HG02610 (cell line): Measurements from ENCODE around the gene COL7A1.
"Not testable (repeated sequence)": the region's sequence is repeated elsewhere in the genome, so short reads cannot be mapped to it uniquely, and the experiment has no call there.

ENCODE experiments used
- ATAC-seq: cut with Tn5 transposase; IDR thresholded peaks from one replicate; pipeline ENCODE4 v1.9.1; 2021; ENCODE audit warnings: mild to moderate bottlenecking, moderate library complexity; ENCODE audit not compliant: unreplicated experiment

Gene COL7A1

GRCh38 chr3:48548126-48548525, 47.0 kb downstream of the COL7A1 start:
- ATAC-seq: no peak

- ATAC-seq: no peak
Observed at GRCh38 chr3:48546203-48546829, 48.8 kb downstream of the COL7A1 start.

GRCh38 chr3:48544141-48544540, 51.0 kb downstream of the COL7A1 start:
- ATAC-seq: no peak

DNA sequence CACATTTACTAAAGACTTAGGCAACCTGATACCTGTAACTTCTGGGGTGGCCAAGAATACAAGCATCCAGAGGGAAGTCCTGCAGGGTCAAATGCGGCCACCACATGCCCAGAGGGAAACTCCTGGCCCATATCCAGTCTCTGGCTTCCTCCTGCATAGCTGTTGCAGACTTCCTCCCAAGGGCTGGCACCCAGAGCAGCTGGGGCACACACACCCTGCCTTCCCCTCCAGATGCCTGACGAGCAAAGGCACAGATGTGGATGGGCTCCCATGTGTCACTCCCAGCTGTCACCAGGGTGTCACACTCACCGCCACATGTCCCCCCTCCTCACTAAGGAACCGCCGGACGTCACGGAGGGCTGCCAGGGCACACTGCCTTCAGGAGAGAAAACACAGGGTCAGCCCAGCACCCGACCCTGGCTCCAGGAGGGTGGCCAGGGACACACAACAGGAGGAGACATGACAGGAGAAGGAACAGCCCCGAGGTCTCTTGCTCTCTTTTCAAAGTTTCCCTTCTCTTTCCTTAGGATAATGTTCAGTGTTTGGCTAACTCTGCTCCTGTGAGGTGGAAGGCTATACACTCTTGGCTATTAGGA, 51.8 kb downstream of the COL7A1 start:
- ATAC-seq: no peak

DNA sequence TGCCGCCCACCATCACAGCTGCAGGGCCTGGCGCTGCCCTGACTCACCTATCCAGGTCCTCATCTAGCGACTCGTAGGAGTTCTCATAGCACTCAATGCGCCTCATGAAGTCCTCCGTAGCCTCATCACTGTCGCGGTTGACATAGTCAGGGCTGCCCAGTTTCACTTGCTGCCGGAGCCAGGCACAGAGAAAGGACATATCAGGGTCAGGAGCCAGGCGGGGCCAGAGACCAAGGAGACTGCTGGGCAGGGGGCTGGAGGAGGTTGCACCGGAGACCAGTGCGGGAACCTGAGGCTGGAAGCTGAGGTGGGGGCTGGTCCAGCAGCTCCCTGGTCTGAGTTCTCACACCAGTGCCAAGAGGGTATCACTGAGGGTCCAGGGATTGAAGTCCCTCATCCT, 56.7 kb downstream of the COL7A1 start:
- no peak for ATAC-seq

- ATAC-seq: no peak
Observed at GRCh38 chr3:48536785-48537184, 58.3 kb downstream of the COL7A1 start.

DNA sequence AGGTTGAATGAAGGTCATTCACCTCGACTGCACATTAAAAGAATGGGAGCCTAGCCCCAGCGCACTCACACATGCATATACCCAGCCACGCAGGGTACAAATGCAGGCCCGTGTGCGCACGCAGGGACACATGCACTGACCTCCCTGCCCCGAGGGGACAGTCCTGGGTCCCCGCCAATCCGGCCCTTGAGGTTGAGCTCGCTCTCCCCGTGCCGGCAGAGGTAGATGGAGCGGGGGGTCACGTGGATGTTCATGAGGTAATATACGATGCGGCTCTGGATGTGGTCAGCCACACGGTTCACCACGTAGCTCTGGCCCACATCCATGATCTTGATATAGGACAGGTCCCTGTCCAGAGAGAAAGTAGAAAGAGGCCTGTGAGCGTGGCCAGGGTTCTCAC, 59.0 kb downstream of the COL7A1 start:
- ATAC-seq: no peak

GRCh38 chr3:48535578-48535977, 59.6 kb downstream of the COL7A1 start:
- ATAC-seq: no peak

GRCh38 chr3:48532977-48533337, 62.2 kb downstream of the COL7A1 start:
- ATAC-seq: no peak

- no peak for ATAC-seq
Observed at GRCh38 chr3:48532271-48532976, 62.7 kb downstream of the COL7A1 start.

GRCh38 chr3:48530701-48531100, 64.4 kb downstream of the COL7A1 start:
- ATAC-seq: not testable (repeated sequence)

DNA sequence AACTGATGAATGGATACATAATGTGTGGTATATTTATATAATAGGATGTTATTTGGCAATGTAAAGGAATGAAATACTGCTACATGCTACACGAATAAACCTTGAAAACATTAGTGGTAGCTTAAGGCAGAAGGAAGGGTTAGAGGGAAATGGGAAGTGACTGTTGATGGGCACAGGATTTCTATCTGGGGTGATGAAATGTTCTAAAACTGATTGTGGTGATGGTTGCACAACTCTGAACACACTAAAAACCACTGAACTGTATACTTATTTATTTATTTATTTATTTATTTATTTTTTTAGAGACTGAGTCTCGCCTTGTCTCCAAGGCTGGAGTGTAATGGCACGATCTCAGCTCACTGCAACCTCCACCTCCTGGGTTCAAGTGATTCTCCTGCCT, 66.4 kb downstream of the COL7A1 start:
- ATAC-seq: no peak

GRCh38 chr3:48528048-48528447, 67.1 kb downstream of the COL7A1 start:
- ATAC-seq: no peak

- no peak for ATAC-seq
Observed at GRCh38 chr3:48524970-48525369, 70.2 kb downstream of the COL7A1 start.

- no peak for ATAC-seq
Observed at GRCh38 chr3:48521635-48522034, 73.5 kb downstream of the COL7A1 start.

- ATAC-seq: no peak
Observed at GRCh38 chr3:48519277-48519643, 75.9 kb downstream of the COL7A1 start.

DNA sequence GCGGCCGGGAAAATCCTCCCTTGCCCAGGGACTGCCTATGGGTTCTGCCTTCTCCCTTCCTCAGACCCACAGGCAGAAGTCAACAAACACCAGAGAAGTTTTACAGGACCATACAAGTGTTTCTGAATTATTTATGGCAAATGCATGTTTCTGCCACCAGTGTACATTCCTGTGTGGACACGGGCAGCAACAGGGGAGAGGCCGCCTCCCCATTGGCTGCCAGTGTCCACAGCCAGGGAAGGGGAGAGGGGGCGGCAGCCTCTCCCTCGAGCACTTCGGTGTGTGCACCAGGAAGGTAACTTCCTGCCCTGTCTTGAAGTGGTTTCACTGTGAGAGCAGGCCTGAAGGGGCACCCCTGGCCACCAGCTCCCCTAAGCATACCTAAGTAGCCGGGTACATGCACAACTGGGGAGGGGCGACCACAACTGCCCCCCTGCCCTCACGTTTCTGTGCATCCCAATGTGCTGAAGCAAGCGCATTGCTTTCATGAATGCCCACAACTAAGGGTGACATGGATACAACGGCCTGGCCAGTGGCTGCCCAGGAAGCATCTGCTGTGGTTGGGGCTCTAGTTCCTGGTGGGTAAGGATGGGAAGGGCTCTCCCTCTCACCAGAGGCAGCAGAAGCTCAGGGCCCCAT, 76.4 kb downstream of the COL7A1 start:
- no peak for ATAC-seq

DNA sequence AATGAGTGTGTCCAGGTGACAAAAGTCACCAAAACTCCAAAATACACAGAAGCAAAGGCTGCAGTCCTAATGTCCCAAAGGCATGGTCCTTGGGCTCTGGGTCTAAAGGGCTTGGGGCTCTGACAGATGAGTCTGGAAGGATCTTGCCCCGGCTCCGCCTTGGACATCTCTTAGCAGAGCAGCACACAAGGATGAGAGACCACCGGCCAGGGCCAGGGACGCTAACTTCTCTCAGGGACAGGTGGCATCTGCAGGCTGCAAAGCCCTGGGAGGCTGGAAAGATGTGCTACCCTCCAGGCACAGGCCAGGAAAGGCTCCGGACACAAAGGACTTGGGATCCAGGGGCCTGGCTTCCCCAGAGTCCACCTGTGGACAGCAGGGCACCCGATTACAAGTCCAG, 77.1 kb downstream of the COL7A1 start:
- ATAC-seq: no peak

DNA sequence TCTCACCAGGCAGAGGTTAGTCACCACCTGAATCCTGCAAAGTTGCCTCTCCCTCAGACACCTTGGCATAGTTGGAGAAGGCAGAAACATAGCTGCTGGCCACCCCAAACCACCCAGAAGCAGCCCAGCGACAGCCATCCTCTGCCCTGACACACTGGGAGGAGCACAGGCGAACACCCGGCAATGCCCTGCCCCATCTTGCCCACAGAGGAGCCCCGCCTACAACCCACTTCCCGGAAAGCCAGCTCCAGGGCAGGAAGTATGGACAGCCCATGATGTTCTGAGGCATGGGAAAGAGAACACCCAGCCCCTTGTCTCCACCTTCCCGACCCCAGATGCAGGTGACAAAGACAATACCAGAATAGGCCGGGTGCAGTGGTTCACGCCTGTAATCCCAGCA, 78.6 kb downstream of the COL7A1 start:
- ATAC-seq: no peak

GRCh38 chr3:48514431-48515227, 80.5 kb downstream of the COL7A1 start:
- no peak for ATAC-seq
